ENCODE measurements around the gene GON4L. TPM values are rescaled to one million over a fixed set of nuclear protein-coding genes. Genes with fewer than 3 reads are reported as not detected.
"Not testable (repeated sequence)": the region's sequence is repeated elsewhere in the genome, so short reads cannot be mapped to it uniquely, and the experiment has no call there.

The GON4L gene
- total RNA-seq, 4 donors from 2014 or later: 17.2 to 36.1 (median 19.9) TPM

- H3K27me3 ChIP-seq; H3K4me1 ChIP-seq; H3K9me3 ChIP-seq; in situ Hi-C loops (cut with MboI; ENCODE audit: low sequenced_read_pairs in 4 of 4); H3K36me3 ChIP-seq: not testable (repeated sequence)
- ATAC-seq: peak; percentile 99
- peak overlapping the region; percentile 69 to 84 (median 75) for H3K27ac ChIP-seq
- intact Hi-C loops (cut with DNase I; ENCODE audit: low total_unique reads): loop anchor here (2.0 kb wide), 1 partner anchor 165 kb away; the partner anchor contains the start of gene RIT1
- peak overlapping the region; percentile 58 to 78 (median 76) for H3K4me3 ChIP-seq
- TF ChIP-seq POLR2A (IDR thresholded peaks at IDR 0.05) (peak; percentile 36 to 40), CTCF (IDR thresholded peaks at IDR 0.05 in 4 of 5, conservative IDR thresholded peaks at IDR 0.05 in 1 of 5) (peak in 1 of 5 experiments; percentile 18)
- peak; percentile 95 for DNase-seq
These were observed 111.5 kb downstream of the GON4L start for GRCh38 chr1:155745284-155746228.

- TF ChIP-seq POLR2A (IDR thresholded peaks at IDR 0.05) (no peak), CTCF (IDR thresholded peaks at IDR 0.05 in 4 of 5, conservative IDR thresholded peaks at IDR 0.05 in 1 of 5) (no peak)
- peak overlapping the region; percentile 69 to 84 (median 75) for H3K27ac ChIP-seq
- peak overlapping the region; percentile 58 to 78 (median 76) for H3K4me3 ChIP-seq
These were observed 112.2 kb downstream of the GON4L start for GRCh38 chr1:155744711-155745283.

GRCh38 chr1:155741908-155742307 lies 115.1 kb downstream of the GON4L start:
- Histone ChIP-seq H3K27ac (no peak overlapping the region), H3K36me3 (peaks cover 0 to 19% of the 10 kb centered on the region in 2 donors), H3K4me1 (peaks cover 0 to 5% of the 10 kb centered on the region in 2 donors), H3K9me3 (no peaks in the 10 kb centered on the region), H3K4me3 (no peak overlapping the region), H3K27me3 (no peaks in the 10 kb centered on the region)
- ATAC-seq (no peak), DNase-seq (no peak)
- TF ChIP-seq CTCF (IDR thresholded peaks at IDR 0.05 in 4 of 5, conservative IDR thresholded peaks at IDR 0.05 in 1 of 5) (no peak), POLR2A (IDR thresholded peaks at IDR 0.05) (no peak)
- in situ Hi-C loops (cut with MboI; ENCODE audit: low sequenced_read_pairs in 4 of 4): no loop called here
- intact Hi-C loops (cut with DNase I; ENCODE audit: low total_unique reads): no loop called here

More at GRCh38 chr1:155744711-155745283, 112.2 kb downstream of the GON4L start:
- ATAC-seq (no peak), DNase-seq (no peak)
- Histone ChIP-seq H3K9me3 (no peaks in the 10 kb centered on the region), H3K4me1 (peaks cover 0 to 5% of the 10 kb centered on the region in 2 donors), H3K36me3 (peaks cover 0 to 7% of the 10 kb centered on the region in 2 donors), H3K27me3 (no peaks in the 10 kb centered on the region)
- intact Hi-C loops (cut with DNase I; ENCODE audit: low total_unique reads) (loop anchor here (2.0 kb wide), 1 partner anchor 166 kb away; the partner anchor contains the start of gene RIT1), in situ Hi-C loops (cut with MboI; ENCODE audit: low sequenced_read_pairs in 4 of 4) (no loop called here)

- Histone ChIP-seq H3K4me1 (peaks cover 0 to 5% of the 10 kb centered on the region in 2 donors), H3K36me3 (peaks cover 0 to 28% of the 10 kb centered on the region in 2 donors), H3K27me3 (no peaks in the 10 kb centered on the region), H3K4me3 (no peak overlapping the region), H3K9me3 (no peaks in the 10 kb centered on the region), H3K27ac (no peak overlapping the region)
- intact Hi-C loops (cut with DNase I; ENCODE audit: low total_unique reads) (no loop called here), in situ Hi-C loops (cut with MboI; ENCODE audit: low sequenced_read_pairs in 4 of 4) (no loop called here)
- TF ChIP-seq POLR2A (IDR thresholded peaks at IDR 0.05) (no peak), CTCF (IDR thresholded peaks at IDR 0.05 in 4 of 5, conservative IDR thresholded peaks at IDR 0.05 in 1 of 5) (no peak)
- no peak for DNase-seq
- no peak for ATAC-seq
These were observed 116.0 kb downstream of the GON4L start for GRCh38 chr1:155740995-155741394.
